A549 (cell line): ENCODE data around the gene LOC101059915.

Source experiments
- EP300 ChIP-seq, 2 experiments: fragments of >200 bp; sonication (Bioruptor Twin); formaldehyde crosslinking; IDR thresholded peaks; 2 replicates in 1 of 2; 3 replicates in 1 of 2; pipeline ENCODE4 v1.6.1; 2016 to 2017
- ESRRA ChIP-seq: fragments of 150-350 bp; IDR thresholded peaks from 2 replicates; pipeline ENCODE4 v1.6.1; 2014; ENCODE audit warnings: mild to moderate bottlenecking, low read length, borderline replicate concordance
- HDAC2 ChIP-seq: fragments of 200-600 bp; sonication (generic); IDR thresholded peaks from 2 replicates; pipeline ENCODE4 v1.6.1; 2016
- HEYL ChIP-seq: fragments of 250-450 bp; sonication (Bioruptor Pico); IDR thresholded peaks from 2 replicates; pipeline ENCODE4 v1.8.0; 2021; ENCODE audit warnings: mild to moderate bottlenecking, moderate library complexity
- JUNB ChIP-seq: fragments of >200 bp; sonication (Bioruptor Twin); formaldehyde crosslinking; IDR thresholded peaks from 2 replicates; pipeline ENCODE4 v1.6.1; 2016
- MAZ ChIP-seq: fragments of 150-350 bp; IDR thresholded peaks from 2 replicates; pipeline ENCODE4 v1.6.1; 2014; ENCODE audit warnings: antibody characterized with exemption, low read depth, low read length, borderline replicate concordance
- POLR2A ChIP-seq: IDR thresholded peaks from 2 replicates; pipeline ENCODE4 v1.6.1; 2012; ENCODE audit warnings: mild to moderate bottlenecking, low read length
- RFX5 ChIP-seq: fragments of 450-650 bp; IDR thresholded peaks from 2 replicates; pipeline ENCODE4 v1.7.1; 2014; ENCODE audit warnings: antibody characterized with exemption, mild to moderate bottlenecking, moderate library complexity
- TF ChIP-seq, protein P1 (sequence below): fragments of 250-450 bp; sonication (Bioruptor Pico); IDR thresholded peaks from 2 replicates; pipeline ENCODE4 v1.5.0; 2021; ENCODE audit warnings: mild to moderate bottlenecking, moderate library complexity, borderline replicate concordance
- TF ChIP-seq, protein P2 (sequence below): fragments of >200 bp; sonication (Bioruptor Twin); formaldehyde crosslinking; IDR thresholded peaks from 3 replicates; pipeline ENCODE4 v1.5.1; 2016
- TF ChIP-seq, protein P3 (sequence below): fragments of 200-600 bp; sonication (generic); IDR thresholded peaks from 2 replicates; pipeline ENCODE4 v1.6.1; 2016; ENCODE audit warnings: antibody characterized with exemption, mild to moderate bottlenecking, moderate library complexity

DNA sequence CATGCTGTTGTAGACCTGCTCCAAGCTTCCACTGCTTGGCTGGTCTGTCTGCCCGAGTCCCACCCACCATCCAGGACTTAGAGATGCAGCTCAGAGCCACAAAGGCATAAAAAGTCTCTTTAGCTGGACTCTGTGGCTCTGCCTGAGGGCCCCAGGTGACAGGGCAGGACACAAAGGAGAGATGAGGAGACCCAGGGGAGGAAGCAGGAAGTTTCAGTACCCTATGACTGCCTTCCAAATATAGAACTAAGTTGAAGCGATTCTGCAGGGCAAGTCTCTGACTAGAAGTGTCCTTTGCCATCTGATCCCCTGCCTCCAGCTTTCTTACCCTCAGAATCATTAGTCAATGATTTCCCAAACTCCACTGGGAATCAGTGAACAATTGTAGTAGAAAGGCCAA lies 37.9 kb upstream of the LOC101059915 start:
- TF ChIP-seq RFX5: no peak
- TF ChIP-seq, protein P1, sequence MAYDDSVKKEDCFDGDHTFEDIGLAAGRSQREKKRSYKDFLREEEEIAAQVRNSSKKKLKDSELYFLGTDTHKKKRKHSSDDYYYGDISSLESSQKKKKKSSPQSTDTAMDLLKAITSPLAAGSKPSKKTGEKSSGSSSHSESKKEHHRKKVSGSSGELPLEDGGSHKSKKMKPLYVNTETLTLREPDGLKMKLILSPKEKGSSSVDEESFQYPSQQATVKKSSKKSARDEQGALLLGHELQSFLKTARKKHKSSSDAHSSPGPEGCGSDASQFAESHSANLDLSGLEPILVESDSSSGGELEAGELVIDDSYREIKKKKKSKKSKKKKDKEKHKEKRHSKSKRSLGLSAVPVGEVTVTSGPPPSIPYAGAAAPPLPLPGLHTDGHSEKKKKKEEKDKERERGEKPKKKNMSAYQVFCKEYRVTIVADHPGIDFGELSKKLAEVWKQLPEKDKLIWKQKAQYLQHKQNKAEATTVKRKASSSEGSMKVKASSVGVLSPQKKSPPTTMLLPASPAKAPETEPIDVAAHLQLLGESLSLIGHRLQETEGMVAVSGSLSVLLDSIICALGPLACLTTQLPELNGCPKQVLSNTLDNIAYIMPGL: no peak
- no peak for TF ChIP-seq MAZ
- TF ChIP-seq, protein P2, sequence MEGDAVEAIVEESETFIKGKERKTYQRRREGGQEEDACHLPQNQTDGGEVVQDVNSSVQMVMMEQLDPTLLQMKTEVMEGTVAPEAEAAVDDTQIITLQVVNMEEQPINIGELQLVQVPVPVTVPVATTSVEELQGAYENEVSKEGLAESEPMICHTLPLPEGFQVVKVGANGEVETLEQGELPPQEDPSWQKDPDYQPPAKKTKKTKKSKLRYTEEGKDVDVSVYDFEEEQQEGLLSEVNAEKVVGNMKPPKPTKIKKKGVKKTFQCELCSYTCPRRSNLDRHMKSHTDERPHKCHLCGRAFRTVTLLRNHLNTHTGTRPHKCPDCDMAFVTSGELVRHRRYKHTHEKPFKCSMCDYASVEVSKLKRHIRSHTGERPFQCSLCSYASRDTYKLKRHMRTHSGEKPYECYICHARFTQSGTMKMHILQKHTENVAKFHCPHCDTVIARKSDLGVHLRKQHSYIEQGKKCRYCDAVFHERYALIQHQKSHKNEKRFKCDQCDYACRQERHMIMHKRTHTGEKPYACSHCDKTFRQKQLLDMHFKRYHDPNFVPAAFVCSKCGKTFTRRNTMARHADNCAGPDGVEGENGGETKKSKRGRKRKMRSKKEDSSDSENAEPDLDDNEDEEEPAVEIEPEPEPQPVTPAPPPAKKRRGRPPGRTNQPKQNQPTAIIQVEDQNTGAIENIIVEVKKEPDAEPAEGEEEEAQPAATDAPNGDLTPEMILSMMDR: no peak
- TF ChIP-seq EP300 (IDR thresholded peaks at IDR 0.05): no peak
- TF ChIP-seq, protein P3, sequence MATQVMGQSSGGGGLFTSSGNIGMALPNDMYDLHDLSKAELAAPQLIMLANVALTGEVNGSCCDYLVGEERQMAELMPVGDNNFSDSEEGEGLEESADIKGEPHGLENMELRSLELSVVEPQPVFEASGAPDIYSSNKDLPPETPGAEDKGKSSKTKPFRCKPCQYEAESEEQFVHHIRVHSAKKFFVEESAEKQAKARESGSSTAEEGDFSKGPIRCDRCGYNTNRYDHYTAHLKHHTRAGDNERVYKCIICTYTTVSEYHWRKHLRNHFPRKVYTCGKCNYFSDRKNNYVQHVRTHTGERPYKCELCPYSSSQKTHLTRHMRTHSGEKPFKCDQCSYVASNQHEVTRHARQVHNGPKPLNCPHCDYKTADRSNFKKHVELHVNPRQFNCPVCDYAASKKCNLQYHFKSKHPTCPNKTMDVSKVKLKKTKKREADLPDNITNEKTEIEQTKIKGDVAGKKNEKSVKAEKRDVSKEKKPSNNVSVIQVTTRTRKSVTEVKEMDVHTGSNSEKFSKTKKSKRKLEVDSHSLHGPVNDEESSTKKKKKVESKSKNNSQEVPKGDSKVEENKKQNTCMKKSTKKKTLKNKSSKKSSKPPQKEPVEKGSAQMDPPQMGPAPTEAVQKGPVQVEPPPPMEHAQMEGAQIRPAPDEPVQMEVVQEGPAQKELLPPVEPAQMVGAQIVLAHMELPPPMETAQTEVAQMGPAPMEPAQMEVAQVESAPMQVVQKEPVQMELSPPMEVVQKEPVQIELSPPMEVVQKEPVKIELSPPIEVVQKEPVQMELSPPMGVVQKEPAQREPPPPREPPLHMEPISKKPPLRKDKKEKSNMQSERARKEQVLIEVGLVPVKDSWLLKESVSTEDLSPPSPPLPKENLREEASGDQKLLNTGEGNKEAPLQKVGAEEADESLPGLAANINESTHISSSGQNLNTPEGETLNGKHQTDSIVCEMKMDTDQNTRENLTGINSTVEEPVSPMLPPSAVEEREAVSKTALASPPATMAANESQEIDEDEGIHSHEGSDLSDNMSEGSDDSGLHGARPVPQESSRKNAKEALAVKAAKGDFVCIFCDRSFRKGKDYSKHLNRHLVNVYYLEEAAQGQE: no peak
- TF ChIP-seq POLR2A: no peak
- no peak for TF ChIP-seq HEYL
- TF ChIP-seq ESRRA: no peak
- TF ChIP-seq JUNB: no peak
- TF ChIP-seq HDAC2: no peak
